Upper lobe of left lung (tissue), 6 donors: ENCODE measurements around the gene CBL. TPM values are rescaled to one million over a fixed set of nuclear protein-coding genes. Genes with fewer than 3 reads are reported as not detected.

ENCODE experiments used
- ATAC-seq, 2 donors: fragments of 200-7000 bp; cut with Tn5 transposase; one replicate each; pipeline ENCODE4 v1.9.1; 2022; ENCODE audit warnings: mild to moderate bottlenecking in 2 of 2, moderate library complexity in 2 of 2; ENCODE audit not compliant: low FRiP score in 2 of 2
- DNase-seq, 2 donors: peaks; one replicate each; pipeline ENCODE4 v3.0.0-alpha.2; 2019 to 2020
- H3K27ac ChIP-seq, 4 donors: fragments of 200-600 bp; sonication (generic); one replicate each; pipeline ENCODE4 v1.5.1; 2016 to 2019
- H3K27me3 ChIP-seq, 4 donors: fragments of 200-600 bp; sonication (generic); one replicate each; pipeline ENCODE4 v1.5.1; 2017 to 2019
- H3K36me3 ChIP-seq, 4 donors: fragments of 200-600 bp; sonication (generic); one replicate each; pipeline ENCODE4 v1.5.1; 2016 to 2019
- H3K4me1 ChIP-seq, 4 donors: fragments of 200-600 bp; sonication (generic); one replicate each; pipeline ENCODE4 v1.5.1; 2018 to 2019
- H3K4me3 ChIP-seq, 4 donors: fragments of 200-600 bp; sonication (generic); one replicate each; pipeline ENCODE4 v1.5.1; 2017 to 2019; ENCODE audit warnings: mild to moderate bottlenecking in 2 of 4, moderate library complexity in 1 of 4
- H3K9me3 ChIP-seq, 4 donors: fragments of 200-600 bp; sonication (generic); one replicate each; pipeline ENCODE4 v1.5.1; 2018 to 2019
- EP300 ChIP-seq, 4 donors: sonication (generic); formaldehyde crosslinking; IDR thresholded peaks; one replicate each; pipeline ENCODE4 v1.5.1; 2017; ENCODE audit warnings: antibody characterized with exemption in 4 of 4, control low read depth in 2 of 4
- POLR2A ChIP-seq, 4 donors: fragments of 450-650 bp; IDR thresholded peaks; one replicate each; pipeline ENCODE4 v1.5.1; 2016 to 2017; ENCODE audit warnings: antibody characterized with exemption in 4 of 4, mild to moderate bottlenecking in 2 of 4
- POLR2AphosphoS5 ChIP-seq, 2 donors: sonication (generic); formaldehyde crosslinking; IDR thresholded peaks; one replicate each; pipeline ENCODE4 v1.5.1; 2017; ENCODE audit warnings: antibody characterized with exemption in 2 of 2
- WGBS, 2 donors: methylation state at CpG; one replicate each; pipeline ENCODE4 v1.1.5; 2017 to 2018; 5-methylcytosine and 5-hydroxymethylcytosine counted together
- total RNA-seq, 6 donors: library from RNA; depleted of rRNA in 4 of 6; stranded (reverse); fragments of >200 nt in 4 of 6; gene quantifications; one replicate each; pipeline versions ENCODE4 v1.1.0 to v1.2.1, GENCODE V29; 2016 to 2021
- TF ChIP-seq, protein P1 (sequence below), 6 experiments: fragments of 450-650 bp in 4 of 6; fragments of 200-600 bp in 2 of 6; sonication (generic) in 2 of 6; IDR thresholded peaks; one replicate each; pipeline ENCODE4 v1.5.1; 2016 to 2019; ENCODE audit warnings: antibody characterized with exemption in 6 of 6
- donor health status: DM: no; HTN: no; CAD: no; lungs with moderate emphysema.
- donor health status: DM: no; HTN: yes; CAD: no; lungs with severe emphysema.

Gene CBL
- total RNA-seq, 6 donors from 2014 or later, result 15.4 to 32.2 (median 18.9) TPM

DNA sequence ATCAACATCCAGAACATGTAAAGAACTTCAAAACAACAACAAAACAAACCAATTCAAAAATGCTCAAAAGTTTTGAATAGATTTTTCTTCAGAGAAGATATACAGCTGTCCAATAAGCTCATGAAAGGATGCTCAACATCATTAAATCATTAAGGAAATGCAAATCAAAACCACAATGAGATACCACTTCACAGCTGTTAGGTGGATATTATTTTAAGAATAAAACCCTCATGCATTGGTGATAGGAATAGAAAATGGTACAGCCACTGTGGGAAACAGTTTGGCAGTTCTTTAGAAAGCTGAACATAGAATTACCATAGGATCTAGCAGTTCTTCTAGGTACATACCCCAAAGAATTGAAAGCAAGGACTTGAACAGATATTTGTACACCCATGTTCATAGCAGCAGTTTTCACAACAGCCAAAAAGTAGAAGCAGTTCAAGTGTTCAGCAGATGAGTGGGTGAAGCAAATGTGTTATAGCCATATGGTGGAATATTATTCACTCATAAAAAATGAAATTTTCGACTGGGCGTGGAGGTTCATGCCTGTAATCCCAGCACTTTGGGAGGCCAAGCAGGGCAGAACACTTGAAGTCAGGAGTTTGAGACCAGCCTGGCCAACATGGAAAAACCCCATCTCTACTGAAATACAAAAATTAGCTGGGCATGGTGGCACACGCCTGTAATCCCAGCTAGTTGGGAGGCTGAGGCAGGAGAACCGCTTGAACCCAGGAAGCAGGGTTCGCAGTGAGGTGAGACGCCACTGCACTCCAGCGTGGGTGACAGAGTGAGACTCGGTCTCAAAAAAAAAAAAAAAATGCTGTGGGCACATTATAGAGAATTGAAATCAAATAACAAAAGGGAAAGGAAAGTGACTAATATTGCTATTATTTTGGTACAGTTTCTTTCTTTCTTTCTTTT lies 42.9 kb downstream of the CBL start:
- DNase-seq, result no peak
- no peak for ATAC-seq
- Histone ChIP-seq H3K9me3 (no peaks in the 10 kb centered on the region), H3K36me3 (no peaks in the 10 kb centered on the region), H3K27ac (no peak overlapping the region), H3K4me3 (no peak overlapping the region), H3K4me1 (no peaks in the 10 kb centered on the region), H3K27me3 (no peaks in the 10 kb centered on the region)
- WGBS, 2 donors, result 84 to 94% methylated on average over 8 of the region's 8 CpGs
- TF ChIP-seq POLR2AphosphoS5 (IDR thresholded peaks at IDR 0.05), result no peak
- TF ChIP-seq, protein P1, sequence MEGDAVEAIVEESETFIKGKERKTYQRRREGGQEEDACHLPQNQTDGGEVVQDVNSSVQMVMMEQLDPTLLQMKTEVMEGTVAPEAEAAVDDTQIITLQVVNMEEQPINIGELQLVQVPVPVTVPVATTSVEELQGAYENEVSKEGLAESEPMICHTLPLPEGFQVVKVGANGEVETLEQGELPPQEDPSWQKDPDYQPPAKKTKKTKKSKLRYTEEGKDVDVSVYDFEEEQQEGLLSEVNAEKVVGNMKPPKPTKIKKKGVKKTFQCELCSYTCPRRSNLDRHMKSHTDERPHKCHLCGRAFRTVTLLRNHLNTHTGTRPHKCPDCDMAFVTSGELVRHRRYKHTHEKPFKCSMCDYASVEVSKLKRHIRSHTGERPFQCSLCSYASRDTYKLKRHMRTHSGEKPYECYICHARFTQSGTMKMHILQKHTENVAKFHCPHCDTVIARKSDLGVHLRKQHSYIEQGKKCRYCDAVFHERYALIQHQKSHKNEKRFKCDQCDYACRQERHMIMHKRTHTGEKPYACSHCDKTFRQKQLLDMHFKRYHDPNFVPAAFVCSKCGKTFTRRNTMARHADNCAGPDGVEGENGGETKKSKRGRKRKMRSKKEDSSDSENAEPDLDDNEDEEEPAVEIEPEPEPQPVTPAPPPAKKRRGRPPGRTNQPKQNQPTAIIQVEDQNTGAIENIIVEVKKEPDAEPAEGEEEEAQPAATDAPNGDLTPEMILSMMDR (IDR thresholded peaks at IDR 0.05), result no peak
- no peak for TF ChIP-seq POLR2A (IDR thresholded peaks at IDR 0.05)
- no peak for TF ChIP-seq EP300 (IDR thresholded peaks at IDR 0.05)

DNA sequence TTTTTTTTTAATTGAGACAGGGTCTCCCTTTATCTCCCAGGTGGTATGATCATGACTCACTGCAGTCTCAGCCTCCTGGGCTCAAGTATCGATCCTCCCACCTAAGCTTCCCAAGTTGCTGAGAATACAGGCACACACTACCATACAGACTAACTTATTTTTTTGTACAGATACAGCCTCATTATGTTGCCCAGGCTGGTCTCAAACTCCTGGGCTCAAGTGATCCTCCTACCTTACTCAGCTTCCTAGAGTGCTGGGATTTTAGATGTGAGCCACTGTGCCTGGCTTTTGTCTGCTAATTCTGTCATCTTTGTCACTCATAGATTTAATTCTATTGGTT lies 43.5 kb downstream of the CBL start:
- Histone ChIP-seq H3K4me1 (no peaks in the 10 kb centered on the region), H3K36me3 (no peaks in the 10 kb centered on the region), H3K9me3 (no peaks in the 10 kb centered on the region), H3K4me3 (no peak overlapping the region), H3K27ac (no peak overlapping the region), H3K27me3 (no peaks in the 10 kb centered on the region)
- WGBS, 2 donors, result 100% methylated on average over 1 of the region's 1 CpG
- TF ChIP-seq EP300 (IDR thresholded peaks at IDR 0.05), result no peak
- TF ChIP-seq POLR2A (IDR thresholded peaks at IDR 0.05), result no peak
- TF ChIP-seq, protein P1 (IDR thresholded peaks at IDR 0.05), result no peak
- TF ChIP-seq POLR2AphosphoS5 (IDR thresholded peaks at IDR 0.05), result no peak
- ATAC-seq, result no peak
- no peak for DNase-seq

DNA sequence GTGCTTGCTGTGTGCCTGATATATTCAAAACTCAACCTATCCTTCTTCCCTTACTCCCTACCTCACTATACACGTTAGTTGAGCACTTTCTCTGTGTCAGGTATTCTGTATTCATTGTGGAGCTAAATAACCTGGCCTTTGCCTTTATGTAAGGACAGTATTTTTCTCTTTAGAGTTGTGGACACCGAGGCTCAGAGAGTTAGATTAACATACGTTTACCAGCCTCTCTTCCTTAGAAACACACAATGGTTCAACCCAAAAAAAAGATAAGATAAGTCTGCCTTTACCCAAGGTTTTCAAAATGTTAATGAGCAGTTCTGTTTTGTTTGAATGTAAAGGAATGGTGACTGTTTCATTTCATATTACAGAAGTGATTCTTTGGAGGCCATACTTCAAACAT lies 45.0 kb downstream of the CBL start:
- Histone ChIP-seq H3K27ac (no peak overlapping the region), H3K4me1 (no peaks in the 10 kb centered on the region), H3K27me3 (no peaks in the 10 kb centered on the region), H3K36me3 (no peaks in the 10 kb centered on the region), H3K9me3 (no peaks in the 10 kb centered on the region), H3K4me3 (no peak overlapping the region)
- 80 to 91% methylated on average over 3 of the region's 3 CpGs for WGBS, 2 donors
- no peak for DNase-seq
- ATAC-seq, result no peak
- TF ChIP-seq EP300 (IDR thresholded peaks at IDR 0.05) (no peak), POLR2AphosphoS5 (IDR thresholded peaks at IDR 0.05) (no peak), POLR2A (IDR thresholded peaks at IDR 0.05) (no peak)
- TF ChIP-seq, protein P1 (IDR thresholded peaks at IDR 0.05), result no peak

DNA sequence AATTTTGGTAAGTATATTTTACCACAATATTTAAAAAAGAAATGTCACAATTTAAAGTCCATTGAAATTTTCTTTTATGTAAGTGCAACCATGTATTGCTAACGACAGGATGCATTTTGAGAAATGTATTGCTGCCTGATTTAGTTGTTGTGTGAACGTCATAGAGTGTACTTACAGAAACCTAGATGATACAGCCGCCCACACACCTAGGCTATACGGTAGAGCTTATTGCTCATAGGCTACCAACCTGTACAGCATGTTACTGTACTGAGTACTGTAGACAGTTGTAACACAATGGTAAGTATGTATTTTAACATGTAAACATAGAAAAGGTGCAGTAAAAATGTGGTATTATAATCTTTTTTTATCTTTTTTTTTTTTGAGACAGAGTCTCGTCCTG lies 48.1 kb downstream of the CBL start:
- no peak for DNase-seq
- no peaks in the 10 kb centered on the region for H3K9me3 ChIP-seq
- no peak for ATAC-seq
- H3K4me1 ChIP-seq, result no peaks in the 10 kb centered on the region
- no peak overlapping the region for H3K27ac ChIP-seq
- no peaks in the 10 kb centered on the region for H3K27me3 ChIP-seq
- no peaks in the 10 kb centered on the region for H3K36me3 ChIP-seq
- H3K4me3 ChIP-seq, result no peak overlapping the region
- TF ChIP-seq EP300 (IDR thresholded peaks at IDR 0.05) (no peak), POLR2A (IDR thresholded peaks at IDR 0.05) (no peak)
- TF ChIP-seq, protein P1 (IDR thresholded peaks at IDR 0.05), result no peak
- 93 to 94% methylated on average over 5 of the region's 5 CpGs for WGBS, 2 donors

DNA sequence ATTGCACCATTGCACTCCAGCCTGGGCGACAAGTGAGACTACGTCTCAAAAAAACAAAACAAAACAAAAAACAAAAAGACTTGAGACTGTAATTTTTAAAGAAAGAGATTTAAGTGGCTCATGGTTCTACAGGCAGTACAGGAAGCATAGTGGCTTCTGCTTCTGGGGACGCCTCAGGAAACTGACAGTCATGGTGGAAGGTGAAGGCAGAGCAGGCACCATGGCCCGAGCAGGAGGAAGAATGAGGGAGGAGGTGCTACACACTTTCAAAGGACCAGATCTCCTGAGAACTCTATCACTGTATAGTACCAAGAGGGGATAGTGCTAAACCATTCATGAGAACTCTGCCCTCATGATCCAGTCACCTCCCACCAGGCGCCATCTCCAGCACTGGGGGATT lies 52.0 kb downstream of the CBL start:
- TF ChIP-seq, protein P1 (IDR thresholded peaks at IDR 0.05), result no peak
- no peak for TF ChIP-seq EP300 (IDR thresholded peaks at IDR 0.05)
- no peak for TF ChIP-seq POLR2AphosphoS5 (IDR thresholded peaks at IDR 0.05)
- TF ChIP-seq POLR2A (IDR thresholded peaks at IDR 0.05), result no peak
- Histone ChIP-seq H3K27me3 (no peaks in the 10 kb centered on the region), H3K36me3 (no peaks in the 10 kb centered on the region), H3K4me3 (no peak overlapping the region), H3K9me3 (no peaks in the 10 kb centered on the region), H3K4me1 (peaks cover 4 to 11% (median 8%) of the 10 kb centered on the region in 4 donors), H3K27ac (no peak overlapping the region)
- ATAC-seq (no peak), DNase-seq (no peak)
- WGBS, 2 donors, result 69 to 71% methylated on average over 5 of the region's 5 CpGs
